ENCODE data around the gene OLFML1. TPM values are rescaled to one million over a fixed set of nuclear protein-coding genes. Genes with fewer than 3 reads are reported as not detected.

OLFML1 gene
- polyA plus RNA-seq, 1 donor: 40.9 TPM

Other genes with a start within 250 kb of the OLFML1 start
- 0.27 TPM for gene SYT9, start 233.6 kb upstream of the OLFML1 start, polyA plus RNA-seq (ENCODE audit: insufficient read length)
- 73.3 TPM for gene PPFIBP2, start 28.5 kb downstream of the OLFML1 start, polyA plus RNA-seq (ENCODE audit: insufficient read length)
- gene CYB5R2, start 188.0 kb downstream of the OLFML1 start, polyA plus RNA-seq (ENCODE audit: insufficient read length): 10.6 TPM
- gene OVCH2, start 221.0 kb downstream of the OLFML1 start, polyA plus RNA-seq (ENCODE audit: insufficient read length): 0.79 TPM

Data from hindlimb muscle (tissue), 1 donor.